GM12864 (cell line): Measurements from ENCODE around the gene TGFBR3.

Experiments
- DNase-seq: peaks from one replicate; pipeline ENCODE4 v3.0.0-alpha.2; 2011; ENCODE audit warnings: low read depth
- H3K4me3 ChIP-seq: 2 replicates; pipeline ENCODE4 v1.5.1; 2011; ENCODE audit warnings: mild to moderate bottlenecking, low read depth, low read length, control low read depth
- CTCF ChIP-seq: IDR thresholded peaks from 2 replicates; pipeline ENCODE4 v1.5.1; 2011; ENCODE audit warnings: low read depth, mild to moderate bottlenecking, moderate library complexity, low read length, control low read depth, inconsistent platforms; ENCODE audit errors: missing control alignments

TGFBR3 gene

DNA sequence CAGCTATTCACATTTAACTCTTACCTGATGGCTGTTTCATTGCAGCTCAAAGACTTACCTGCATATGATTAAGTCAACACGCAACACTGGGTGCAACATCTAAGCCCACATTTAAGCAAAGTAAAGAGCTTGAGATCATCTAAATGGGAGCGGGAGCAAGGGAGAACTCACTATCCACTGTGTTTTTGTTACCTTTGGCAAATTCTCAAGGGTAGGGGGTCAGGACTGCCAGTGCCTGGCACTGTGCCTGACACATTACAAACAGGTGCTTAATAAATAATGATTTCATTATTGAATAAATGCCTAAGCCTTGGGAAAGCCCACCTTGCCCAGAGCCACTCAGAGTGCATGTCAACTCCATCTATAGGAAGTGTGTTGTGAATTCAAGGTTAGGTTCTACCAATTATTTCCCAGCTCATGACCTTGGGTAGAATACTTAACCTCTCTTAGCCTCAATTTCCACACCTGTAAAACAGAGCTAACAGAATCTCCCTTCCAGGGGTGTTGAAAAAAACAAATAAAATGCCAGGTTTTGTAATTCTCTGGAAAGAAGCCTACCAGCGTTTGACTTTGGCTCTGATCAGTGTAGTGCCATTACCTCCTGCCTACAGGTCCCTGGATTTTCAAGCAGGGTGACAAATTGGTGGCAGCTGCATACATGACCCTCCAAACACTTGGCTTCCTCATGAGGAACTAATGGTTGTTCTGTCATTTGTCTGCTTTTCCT lies 109.7 kb downstream of the TGFBR3 start:
- DNase-seq, result no peak
- H3K4me3 ChIP-seq, result no peak overlapping the region
- no peak for TF ChIP-seq CTCF

DNA sequence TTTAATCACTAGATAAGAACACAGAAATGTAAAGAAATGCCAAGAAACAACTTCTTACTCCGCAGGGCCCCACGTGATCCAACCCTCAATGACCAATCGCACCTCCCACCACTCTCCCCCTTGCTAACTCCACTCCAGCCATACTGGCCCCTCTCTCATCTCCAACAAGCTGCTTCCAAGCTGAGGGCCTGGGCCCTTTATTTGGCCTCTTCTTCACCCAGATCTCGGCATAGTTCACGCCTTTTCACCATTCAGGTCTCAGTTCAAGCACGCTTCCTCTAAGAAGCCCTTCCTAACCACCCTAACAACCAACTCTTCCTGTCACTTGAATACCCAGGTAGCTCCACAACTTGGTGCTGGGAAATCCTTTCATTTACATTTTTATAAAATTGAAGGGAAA lies 110.7 kb downstream of the TGFBR3 start:
- no peak for DNase-seq
- no peak for TF ChIP-seq CTCF

DNA sequence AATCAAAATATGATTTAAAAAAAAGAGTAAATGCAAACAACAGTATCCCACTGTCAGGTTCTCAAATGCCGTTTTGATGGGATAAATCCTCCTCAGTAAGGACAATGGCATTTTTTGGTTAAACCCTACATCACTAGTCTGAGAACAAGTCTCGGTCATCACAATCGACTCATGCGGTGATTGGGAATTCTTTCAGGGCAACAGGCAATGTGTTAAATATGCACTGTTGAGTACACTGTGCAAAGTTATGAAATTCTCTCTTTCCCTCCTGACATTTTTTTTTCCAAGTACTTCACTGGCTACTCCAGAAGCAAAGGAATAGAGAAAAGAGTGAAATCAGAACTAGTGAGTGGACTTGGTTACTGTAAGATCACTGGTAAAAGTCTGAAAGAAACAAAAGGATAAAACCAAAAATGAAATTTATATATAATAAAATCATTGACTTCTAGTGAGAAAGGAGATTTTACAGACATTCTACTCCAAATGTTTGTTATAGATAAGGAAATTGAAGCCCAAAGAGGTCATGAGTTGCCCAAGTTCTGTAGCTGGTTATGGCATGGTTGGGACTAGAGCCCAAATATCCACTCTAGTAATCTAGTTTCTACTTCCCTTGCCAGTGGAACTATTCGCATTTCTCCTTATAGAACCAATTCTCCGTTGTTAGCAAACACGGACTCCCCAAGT lies 111.3 kb downstream of the TGFBR3 start:
- TF ChIP-seq CTCF, result no peak
- DNase-seq, result no peak
- H3K4me3 ChIP-seq, result no peak overlapping the region

More for the DNA sequence above, 110.7 kb downstream of the TGFBR3 start:
- no peak overlapping the region for H3K4me3 ChIP-seq

DNA sequence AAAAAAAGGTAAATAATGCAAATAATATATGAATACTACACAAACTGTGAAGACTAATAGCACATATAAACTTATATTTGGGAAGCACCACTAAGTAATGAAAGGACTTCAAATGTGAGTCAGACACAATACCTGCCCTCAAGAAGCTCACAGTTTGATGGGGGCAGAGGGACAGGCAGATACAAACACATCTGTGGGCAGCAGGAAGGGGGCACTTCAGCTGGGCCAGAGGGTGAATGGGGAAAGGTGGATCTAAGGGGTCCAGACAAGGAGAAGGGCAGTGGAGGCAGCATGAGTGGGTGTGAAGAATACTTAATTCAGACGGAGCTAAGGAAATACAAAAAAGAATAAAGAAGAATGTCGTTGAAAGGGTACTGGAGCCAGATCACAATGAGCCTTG lies 114.2 kb downstream of the TGFBR3 start:
- H3K4me3 ChIP-seq, result no peak overlapping the region
- no peak for DNase-seq
- TF ChIP-seq CTCF, result no peak

- TF ChIP-seq CTCF, result no peak
- DNase-seq, result no peak
- no peak overlapping the region for H3K4me3 ChIP-seq
These were observed 115.2 kb downstream of the TGFBR3 start for GRCh38 chr1:91770667-91771268.

- no peak for DNase-seq
- H3K4me3 ChIP-seq, result no peak overlapping the region
- TF ChIP-seq CTCF, result no peak
These were observed 116.2 kb downstream of the TGFBR3 start for GRCh38 chr1:91769742-91770141.
